ELR (cell line): ENCODE measurements around the gene TTLL6.

ENCODE experiments used
- DNase-seq: peaks from one replicate; pipeline ENCODE4 v3.0.0-alpha.2; 2015; ENCODE audit warnings: low read depth

TTLL6 gene

GRCh38 chr17:48759288-48759687 is 57.7 kb downstream of the TTLL6 start:
- DNase-seq = no peak

DNA sequence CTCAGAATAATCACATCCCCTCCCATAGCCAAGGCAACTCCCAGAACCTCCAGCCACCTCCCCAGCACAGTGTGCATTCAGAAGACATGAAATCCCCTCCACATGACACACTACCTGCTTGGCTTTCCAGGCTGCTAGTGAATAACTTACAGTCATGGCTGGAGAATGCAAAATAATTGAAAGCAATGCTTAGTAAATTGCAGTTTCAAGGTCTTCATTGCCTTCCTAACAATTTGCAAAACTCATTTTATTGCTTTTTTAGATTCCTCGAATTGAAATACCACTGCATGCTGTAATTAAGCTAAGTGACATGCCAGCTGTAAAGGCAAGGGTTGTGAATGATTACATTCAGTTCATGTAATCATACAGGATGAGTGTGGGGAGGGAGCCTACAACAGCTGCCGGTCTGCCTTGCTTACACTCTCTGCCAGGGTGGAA is 59.5 kb downstream of the TTLL6 start:
- DNase-seq = peak; percentile 50

DNA sequence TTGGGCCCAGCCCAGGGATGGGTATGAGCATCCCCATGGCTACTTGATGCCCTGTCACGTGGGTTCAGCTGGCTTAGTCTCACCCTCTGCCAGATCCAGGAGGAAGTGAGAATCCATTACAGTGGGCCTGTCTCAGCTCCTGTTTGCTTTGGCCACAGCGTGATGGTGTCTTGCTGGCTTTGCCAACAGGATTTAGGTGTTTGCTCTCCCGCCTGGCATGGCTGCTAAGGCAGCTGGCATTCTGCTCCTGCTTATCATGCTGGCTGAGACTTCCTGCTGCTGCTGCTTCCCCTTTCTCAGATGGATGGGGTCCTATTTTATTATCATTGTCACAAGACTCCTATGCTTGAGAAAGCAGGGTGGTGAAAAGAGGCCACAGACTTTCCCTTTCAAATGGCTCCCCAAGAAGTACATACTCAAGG is 60.2 kb downstream of the TTLL6 start:
- DNase-seq = no peak

DNA sequence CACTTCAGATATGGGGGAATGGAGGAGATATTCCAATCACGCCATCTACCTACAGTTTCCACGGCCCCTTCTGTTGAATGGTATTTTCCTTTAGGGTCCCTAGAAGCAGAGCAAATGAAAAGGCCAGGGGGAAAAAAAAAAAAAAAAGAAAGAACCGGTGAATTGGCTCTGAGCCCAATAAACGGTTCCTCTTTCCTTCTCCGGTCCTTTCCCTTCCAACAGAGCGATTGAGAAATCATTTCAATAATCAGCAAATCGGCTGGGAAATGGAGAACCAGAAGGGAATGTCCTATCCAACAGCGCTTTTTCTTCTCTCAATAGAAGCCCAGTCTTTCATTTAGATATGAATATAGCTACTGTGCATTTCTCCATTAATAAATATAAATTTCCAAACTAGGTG is 61.7 kb downstream of the TTLL6 start:
- DNase-seq = no peak

DNA sequence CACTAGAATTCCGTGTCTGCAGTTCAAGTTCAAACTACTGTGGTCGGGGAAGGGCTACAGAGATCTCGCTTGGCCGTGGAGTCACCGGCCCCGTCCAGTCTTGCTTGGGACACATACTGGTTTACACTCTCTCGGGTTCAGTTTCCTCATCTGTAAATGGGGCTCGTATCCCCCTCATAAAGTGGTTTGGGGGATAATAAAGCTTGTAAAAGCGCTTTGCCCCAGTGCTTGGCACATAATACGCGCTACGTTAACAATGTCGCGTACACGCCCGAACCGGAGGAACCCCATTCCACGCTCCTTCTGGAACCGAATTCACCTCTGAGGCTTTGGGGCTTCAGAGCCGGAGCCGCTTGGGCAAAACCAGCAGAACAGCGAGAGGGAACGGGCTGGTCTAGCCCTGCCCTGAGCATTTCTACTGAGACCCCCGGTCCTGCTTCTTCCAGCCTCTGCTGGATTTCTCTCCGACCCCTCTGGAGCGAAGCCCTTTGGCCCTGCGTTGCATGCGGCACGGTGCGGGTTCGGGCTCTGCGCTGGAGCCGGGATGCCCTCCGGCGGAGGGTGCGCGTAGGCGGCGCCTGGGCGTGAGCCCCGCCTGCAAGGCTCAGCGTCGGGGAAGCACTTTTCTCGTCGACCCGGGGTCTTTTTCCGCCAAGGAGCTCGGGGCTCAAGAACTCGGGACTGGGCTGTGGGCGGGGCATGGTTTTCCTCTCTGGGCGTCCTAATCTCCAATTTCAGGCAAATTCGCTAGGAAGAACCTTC is 62.3 kb downstream of the TTLL6 start:
- no peak for DNase-seq

- DNase-seq = peak; percentile 64
These were observed 63.1 kb downstream of the TTLL6 start for GRCh38 chr17:48753794-48754499.

- DNase-seq = no peak
These were observed 64.4 kb downstream of the TTLL6 start for GRCh38 chr17:48752399-48753288.

- no peak for DNase-seq
These were observed 65.2 kb downstream of the TTLL6 start for GRCh38 chr17:48751733-48752398.

GRCh38 chr17:48751172-48751571 is 65.9 kb downstream of the TTLL6 start:
- no peak for DNase-seq

DNA sequence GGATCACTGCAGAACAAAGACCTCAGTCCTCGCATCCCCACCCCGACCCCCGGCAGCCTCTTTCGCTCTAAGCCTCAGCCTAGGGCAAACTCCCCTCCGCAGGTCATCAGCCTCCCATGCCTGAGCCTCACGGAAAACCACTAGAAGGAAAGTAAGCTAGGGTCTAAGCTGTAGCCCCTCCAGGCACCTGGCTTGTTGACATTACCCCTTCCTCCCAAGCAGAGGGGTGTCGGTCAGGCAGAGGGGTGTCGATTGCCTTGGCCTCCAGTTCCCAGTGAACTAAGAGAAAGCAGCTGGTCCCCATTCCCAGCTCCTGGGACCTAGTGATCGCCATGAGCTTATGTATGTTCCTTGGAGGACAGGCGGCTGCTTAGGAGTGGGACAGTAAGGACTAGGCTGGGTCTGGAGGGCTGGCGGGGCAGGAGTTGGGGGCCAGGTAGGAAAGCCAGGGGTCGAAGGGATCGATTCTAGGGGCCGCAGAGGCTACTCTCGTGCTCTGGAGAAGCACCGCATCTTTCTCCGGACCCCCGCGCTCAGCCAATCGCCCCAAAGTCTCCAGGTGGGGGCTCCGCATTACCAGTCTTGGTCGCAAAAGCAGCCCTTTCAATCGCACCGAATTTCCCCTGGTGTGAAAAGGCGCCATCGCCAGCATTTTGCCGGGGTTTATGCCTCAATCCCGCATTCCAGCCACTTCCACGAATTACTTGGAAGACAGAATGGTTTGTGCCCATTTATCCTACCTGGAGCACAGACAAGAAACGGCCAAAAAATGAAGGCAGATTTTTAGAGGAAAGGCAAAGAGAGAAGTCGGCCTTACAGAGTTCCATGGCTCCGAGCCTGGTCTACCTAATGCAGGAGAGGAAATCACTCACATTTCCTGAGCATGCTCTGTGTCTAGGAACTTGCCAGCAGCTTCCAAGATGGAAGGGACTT is 67.1 kb downstream of the TTLL6 start:
- no peak for DNase-seq

GRCh38 chr17:48748718-48749566 is 68.1 kb downstream of the TTLL6 start:
- no peak for DNase-seq

DNA sequence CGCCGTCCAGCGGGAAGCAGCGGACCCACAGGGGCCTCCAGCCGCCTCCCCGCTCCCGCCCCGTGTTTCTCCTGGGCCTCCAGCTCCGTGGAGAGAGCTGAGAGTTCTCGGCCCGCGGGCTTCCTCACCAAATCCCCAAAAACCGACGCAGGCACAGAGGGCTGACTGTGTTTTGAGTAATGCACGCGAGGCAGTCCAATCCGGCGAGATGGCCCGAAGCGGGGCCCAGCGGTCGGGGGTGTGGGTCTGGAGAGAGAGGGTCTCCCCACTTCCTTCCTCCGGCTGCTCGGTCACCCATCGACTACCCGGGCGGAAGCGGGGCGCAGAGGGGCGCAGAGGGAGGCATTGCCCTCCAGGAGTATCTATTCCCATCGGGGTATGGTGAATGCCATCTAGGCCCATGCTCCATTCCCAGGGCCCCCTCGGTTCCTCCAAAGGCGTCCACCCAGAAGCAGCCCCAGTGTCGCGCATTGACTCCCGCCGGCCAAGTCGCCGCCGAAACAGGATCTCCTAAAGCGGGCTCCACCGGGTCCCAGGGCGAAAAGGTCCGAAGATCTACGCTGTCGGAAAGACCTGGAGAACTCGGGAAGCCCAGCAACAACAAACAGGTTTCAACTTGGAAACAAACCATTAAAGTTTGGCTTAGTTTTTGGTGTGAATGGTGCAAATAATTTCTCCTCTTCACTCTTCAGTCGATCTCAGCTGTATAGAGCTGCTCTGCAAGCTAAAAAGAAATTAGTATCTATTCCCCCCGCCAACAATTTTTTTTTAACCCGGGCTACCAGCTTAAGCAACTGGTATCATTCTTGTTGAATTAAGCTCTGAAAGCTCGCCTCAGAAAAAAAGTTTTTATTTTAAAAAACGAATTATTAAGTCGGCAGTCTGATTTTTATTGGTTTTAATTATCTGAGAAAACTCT is 69.3 kb downstream of the TTLL6 start:
- no peak for DNase-seq

DNA sequence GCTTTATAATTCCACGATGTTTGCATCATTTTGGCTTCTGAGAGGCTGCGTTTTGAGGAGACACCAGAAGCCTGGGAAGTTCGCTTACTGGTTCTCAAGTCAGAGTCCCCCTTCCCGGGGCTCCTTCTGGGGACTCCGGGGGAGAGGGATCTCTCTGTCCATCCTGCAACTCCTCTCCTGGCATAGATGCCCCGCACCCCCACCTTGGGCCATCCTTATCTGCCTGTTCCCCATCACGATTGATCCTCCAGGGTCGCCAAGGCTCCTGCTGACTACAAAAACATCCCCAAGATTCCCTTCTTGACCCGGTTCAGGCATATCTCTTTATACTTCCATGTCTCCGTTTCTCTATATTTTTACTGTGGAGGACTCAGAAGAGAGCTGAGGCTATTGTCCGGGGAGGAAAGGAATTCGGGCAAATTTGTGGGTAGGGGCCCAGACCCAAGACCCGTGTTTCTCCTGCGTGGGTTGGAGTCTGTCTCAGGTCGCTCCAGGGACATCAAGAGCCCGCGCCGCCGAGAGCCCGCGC is 70.0 kb downstream of the TTLL6 start:
- DNase-seq = no peak

GRCh38 chr17:48745381-48746275 is 71.4 kb downstream of the TTLL6 start:
- DNase-seq = no peak

GRCh38 chr17:48740537-48740936 is 76.5 kb downstream of the TTLL6 start:
- no peak for DNase-seq

DNA sequence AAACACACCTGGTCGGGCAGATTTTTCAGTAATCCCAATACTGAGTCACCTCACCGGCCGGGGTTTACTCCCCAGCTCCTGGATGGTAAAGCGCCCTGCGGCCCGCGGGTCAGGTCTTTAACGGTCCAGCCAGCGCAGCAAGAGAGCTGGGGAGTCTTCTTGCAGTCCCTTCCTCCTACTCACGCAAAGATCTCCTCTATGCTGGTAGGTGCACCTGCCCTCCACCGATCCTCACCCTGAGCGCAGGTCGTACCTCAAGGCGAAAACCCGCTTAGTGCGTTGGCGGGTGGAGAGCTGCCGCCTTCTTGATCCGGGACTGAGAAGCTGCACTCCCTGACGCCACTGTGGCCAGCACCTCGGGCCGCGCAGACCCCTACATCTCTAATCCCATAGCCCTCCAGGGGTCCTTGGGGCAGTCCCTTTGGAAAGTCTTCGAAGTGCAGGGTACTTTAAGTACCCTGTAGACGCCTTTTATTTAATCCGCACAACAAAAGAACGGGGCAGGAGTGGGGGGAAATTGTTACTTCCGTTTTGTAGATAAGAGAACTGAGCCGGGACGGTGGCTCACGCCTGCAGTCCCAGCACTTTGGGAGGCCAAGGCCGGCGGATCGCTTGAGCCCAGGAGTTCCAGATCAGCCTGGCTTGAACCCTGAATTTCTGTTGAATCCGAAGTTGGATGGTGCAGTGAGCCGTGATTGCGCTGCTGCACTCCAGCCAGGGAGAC is 78.1 kb downstream of the TTLL6 start:
- DNase-seq = no peak

DNA sequence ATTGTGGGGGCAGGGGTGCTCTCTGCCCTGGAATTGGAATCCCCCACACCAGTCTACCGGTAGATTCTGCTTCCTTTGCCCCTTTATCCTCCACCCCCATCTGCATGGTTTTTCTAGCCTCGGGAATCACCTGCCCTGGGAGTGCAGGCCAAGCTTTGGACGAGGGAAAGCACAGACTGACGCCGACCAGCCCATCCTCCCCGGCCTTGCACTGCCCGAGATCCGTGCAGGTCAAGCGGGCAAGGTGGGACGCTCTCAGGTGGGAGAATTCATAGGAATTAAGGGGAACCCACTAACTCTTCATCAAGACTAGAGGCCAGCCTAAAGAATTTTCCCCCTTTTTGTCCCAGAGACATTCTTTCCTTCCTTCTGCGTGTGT is 78.6 kb downstream of the TTLL6 start:
- no peak for DNase-seq
